ENCODE measurements around the gene NFRKB. TPM values are rescaled to one million over a fixed set of nuclear protein-coding genes. Genes with fewer than 3 reads are reported as not detected.
A peak's percentile ranks its signal among the peaks of the same experiment; 100 is the strongest.

Gene NFRKB
- total RNA-seq, 1 experiment from 2014 or later, result 26.4 TPM

DNA sequence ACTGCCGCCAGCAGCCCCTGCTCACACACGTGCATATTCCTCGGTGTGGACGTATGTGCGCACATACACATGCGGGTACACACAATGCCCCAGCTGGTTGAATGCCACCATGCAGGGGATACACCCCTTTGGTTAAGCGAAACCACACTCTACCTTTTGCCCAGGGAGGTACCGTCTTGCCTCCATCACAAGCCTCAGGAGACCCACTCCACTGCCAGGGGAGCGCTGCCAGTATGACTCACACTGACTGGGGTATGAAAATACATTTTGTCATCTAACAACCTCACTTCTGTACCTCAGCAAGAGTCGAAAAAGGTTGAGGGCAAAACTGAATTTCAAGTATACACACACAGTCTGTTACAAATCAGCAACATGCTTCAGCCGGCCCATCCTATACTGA is 40.3 kb downstream of the NFRKB start:
- Mint-ChIP-seq H3K4me3 (ENCODE audit: low read depth, unreplicated experiment) (no peak overlapping the region), H3K4me1 (ENCODE audit: low read depth, unreplicated experiment) (peaks cover 18% of the 10 kb centered on the region), H3K36me3 (ENCODE audit: insufficient read depth, unreplicated experiment) (peaks cover 12% of the 10 kb centered on the region), H3K27ac (ENCODE audit: unreplicated experiment) (no peak overlapping the region), H3K9me3 (ENCODE audit: low read depth, unreplicated experiment) (no peaks in the 10 kb centered on the region), H3K27me3 (ENCODE audit: unreplicated experiment) (no peaks in the 10 kb centered on the region)
- no TSS peak for BruUV-seq (replicated peaks)
- CTCF ChIA-PET, result no interaction called here
- no peak for DNase-seq
- TF ChIP-seq, protein P1, sequence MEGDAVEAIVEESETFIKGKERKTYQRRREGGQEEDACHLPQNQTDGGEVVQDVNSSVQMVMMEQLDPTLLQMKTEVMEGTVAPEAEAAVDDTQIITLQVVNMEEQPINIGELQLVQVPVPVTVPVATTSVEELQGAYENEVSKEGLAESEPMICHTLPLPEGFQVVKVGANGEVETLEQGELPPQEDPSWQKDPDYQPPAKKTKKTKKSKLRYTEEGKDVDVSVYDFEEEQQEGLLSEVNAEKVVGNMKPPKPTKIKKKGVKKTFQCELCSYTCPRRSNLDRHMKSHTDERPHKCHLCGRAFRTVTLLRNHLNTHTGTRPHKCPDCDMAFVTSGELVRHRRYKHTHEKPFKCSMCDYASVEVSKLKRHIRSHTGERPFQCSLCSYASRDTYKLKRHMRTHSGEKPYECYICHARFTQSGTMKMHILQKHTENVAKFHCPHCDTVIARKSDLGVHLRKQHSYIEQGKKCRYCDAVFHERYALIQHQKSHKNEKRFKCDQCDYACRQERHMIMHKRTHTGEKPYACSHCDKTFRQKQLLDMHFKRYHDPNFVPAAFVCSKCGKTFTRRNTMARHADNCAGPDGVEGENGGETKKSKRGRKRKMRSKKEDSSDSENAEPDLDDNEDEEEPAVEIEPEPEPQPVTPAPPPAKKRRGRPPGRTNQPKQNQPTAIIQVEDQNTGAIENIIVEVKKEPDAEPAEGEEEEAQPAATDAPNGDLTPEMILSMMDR (IDR thresholded peaks at IDR 0.05; ENCODE audit: unreplicated experiment), result no peak
- intact Hi-C loops (cut with micrococcal nuclease; ENCODE audit: unreplicated experiment), result no loop called here

GRCh38 chr11:129854232-129854805 is 41.1 kb downstream of the NFRKB start:
- H3K27ac Mint-ChIP-seq (ENCODE audit: unreplicated experiment), result peak overlapping the region; percentile 65
- no peaks in the 10 kb centered on the region for H3K27me3 Mint-ChIP-seq (ENCODE audit: unreplicated experiment)
- peaks cover 18% of the 10 kb centered on the region for H3K4me1 Mint-ChIP-seq (ENCODE audit: low read depth, unreplicated experiment)
- intact Hi-C loops (cut with micrococcal nuclease; ENCODE audit: unreplicated experiment), result no loop called here
- no TSS peak for BruUV-seq (replicated peaks)
- no peaks in the 10 kb centered on the region for H3K9me3 Mint-ChIP-seq (ENCODE audit: low read depth, unreplicated experiment)
- no peak overlapping the region for H3K4me3 Mint-ChIP-seq (ENCODE audit: low read depth, unreplicated experiment)
- peaks cover 5% of the 10 kb centered on the region for H3K36me3 Mint-ChIP-seq (ENCODE audit: insufficient read depth, unreplicated experiment)
- CTCF ChIA-PET, result interaction anchor here (0.7 kb wide), 1 partner anchor 217 kb away, joined by 4 read pairs; no protein-coding TSS in a partner anchor
- TF ChIP-seq, protein P1 (IDR thresholded peaks at IDR 0.05; ENCODE audit: unreplicated experiment), result no peak
- DNase-seq, result no peak

DNA sequence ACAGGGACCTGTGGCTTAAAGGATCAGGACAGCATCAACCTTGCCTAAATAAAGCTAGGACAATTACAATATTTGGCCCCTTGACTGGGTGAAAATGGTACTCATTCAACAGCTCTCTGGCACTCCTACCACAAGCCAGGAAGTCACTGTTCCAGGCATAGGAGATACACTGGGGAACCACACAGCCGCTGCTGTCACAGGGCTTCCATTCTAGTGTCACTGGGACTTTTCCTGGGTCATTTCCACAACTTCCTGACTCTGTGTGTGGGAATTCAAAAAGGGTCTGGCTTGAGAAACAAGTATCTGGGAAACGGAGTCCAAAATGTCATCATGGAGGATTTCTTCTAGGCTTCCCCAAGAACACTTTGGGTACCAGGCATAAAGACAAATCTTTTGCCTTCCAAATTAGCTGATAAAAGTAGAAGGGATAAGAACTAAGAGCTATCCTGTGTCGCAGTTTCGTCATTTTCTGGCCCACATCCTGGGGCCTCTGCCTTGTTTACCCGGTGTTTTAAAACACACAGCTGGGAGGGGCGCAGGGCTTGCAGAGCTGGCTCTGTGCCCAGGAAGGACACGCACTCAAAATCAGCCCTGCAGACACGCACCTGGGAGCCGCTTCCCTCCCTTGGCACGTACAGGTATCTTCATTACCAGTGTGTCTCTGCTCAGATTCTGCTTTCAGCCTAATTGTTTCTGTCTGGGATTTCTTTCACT is 41.7 kb downstream of the NFRKB start:
- TF ChIP-seq, protein P1 (IDR thresholded peaks at IDR 0.05; ENCODE audit: unreplicated experiment), result no peak
- intact Hi-C loops (cut with micrococcal nuclease; ENCODE audit: unreplicated experiment), result no loop called here
- no TSS peak for BruUV-seq (replicated peaks)

DNA sequence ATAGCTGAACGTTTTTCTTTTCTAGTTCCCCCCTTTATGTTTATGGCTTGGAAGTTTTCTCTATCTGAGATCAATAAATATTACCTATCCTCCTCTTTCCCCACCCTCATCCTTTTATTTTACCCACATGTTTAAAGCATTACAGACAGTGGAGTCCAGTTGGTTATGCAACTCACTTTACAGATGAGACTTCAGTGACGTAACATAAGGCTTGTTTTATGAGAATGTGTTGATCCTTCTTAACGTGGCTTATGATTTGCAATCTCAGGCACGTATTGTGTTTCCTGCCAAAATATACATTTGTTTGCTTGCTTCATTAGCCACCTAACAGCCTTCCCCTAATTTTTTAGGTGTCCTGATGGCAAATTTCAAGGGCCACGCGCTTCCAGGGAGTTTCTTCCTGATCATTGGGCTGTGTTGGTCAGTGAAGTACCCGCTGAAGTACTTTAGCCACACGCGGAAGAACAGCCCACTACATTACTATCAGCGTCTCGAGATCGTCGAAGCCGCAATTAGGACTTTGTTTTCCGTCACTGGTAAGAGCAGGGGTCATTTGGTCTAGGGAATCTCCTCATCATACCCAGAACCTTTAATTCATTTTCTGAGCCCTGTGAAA is 43.1 kb downstream of the NFRKB start:
- Mint-ChIP-seq H3K36me3 (ENCODE audit: insufficient read depth, unreplicated experiment) (peaks cover 4% of the 10 kb centered on the region), H3K4me3 (ENCODE audit: low read depth, unreplicated experiment) (no peak overlapping the region), H3K27ac (ENCODE audit: unreplicated experiment) (no peak overlapping the region), H3K27me3 (ENCODE audit: unreplicated experiment) (no peaks in the 10 kb centered on the region), H3K4me1 (ENCODE audit: low read depth, unreplicated experiment) (peaks cover 19% of the 10 kb centered on the region), H3K9me3 (ENCODE audit: low read depth, unreplicated experiment) (no peaks in the 10 kb centered on the region)
- BruUV-seq (replicated peaks), result no TSS peak
- TF ChIP-seq, protein P1 (IDR thresholded peaks at IDR 0.05; ENCODE audit: unreplicated experiment), result no peak
- DNase-seq, result no peak
- intact Hi-C loops (cut with micrococcal nuclease; ENCODE audit: unreplicated experiment), result no loop called here
- CTCF ChIA-PET, result no interaction called here

More for the DNA sequence above, 41.7 kb downstream of the NFRKB start:
- peak; percentile 74 for DNase-seq
- CTCF ChIA-PET, result interaction anchor here (0.7 kb wide), 1 partner anchor 217 kb away, joined by 4 read pairs; no protein-coding TSS in a partner anchor
- Mint-ChIP-seq H3K27me3 (ENCODE audit: unreplicated experiment) (no peaks in the 10 kb centered on the region), H3K4me3 (ENCODE audit: low read depth, unreplicated experiment) (no peak overlapping the region), H3K36me3 (ENCODE audit: insufficient read depth, unreplicated experiment) (peaks cover 4% of the 10 kb centered on the region), H3K27ac (ENCODE audit: unreplicated experiment) (peak overlapping the region; percentile 63), H3K9me3 (ENCODE audit: low read depth, unreplicated experiment) (no peaks in the 10 kb centered on the region), H3K4me1 (ENCODE audit: low read depth, unreplicated experiment) (peaks cover 18% of the 10 kb centered on the region)
